H9 (cell line): ENCODE results near the gene TXNDC17. TPM values are rescaled to one million over a fixed set of nuclear protein-coding genes. Genes with fewer than 3 reads are reported as not detected.
A peak's percentile ranks its signal among the peaks of the same experiment; 100 is the strongest.

Experiments used
- DNase-seq: peaks from one replicate; pipeline ENCODE4 v3.0.0-alpha.2; 2017
- H2AFZ ChIP-seq: one replicate; pipeline ENCODE4 v1.6.1; 2013; ENCODE audit warnings: mild to moderate bottlenecking, low read length, control low read depth, moderate library complexity
- H2AK5ac ChIP-seq: 2 replicates; pipeline ENCODE4 v1.6.1; 2013; ENCODE audit warnings: low read length, control low read depth, mixed read lengths; ENCODE audit not compliant: insufficient read length
- H2BK120ac ChIP-seq: one replicate; pipeline ENCODE4 v1.6.1; 2013; ENCODE audit warnings: low read depth, mild to moderate bottlenecking, low read length, control low read depth, inconsistent platforms; ENCODE audit not compliant: poor library complexity, severe bottlenecking
- H2BK12ac ChIP-seq: 2 replicates; pipeline ENCODE4 v1.6.1; 2013; ENCODE audit warnings: low read length, control low read depth, mixed read lengths, low read depth; ENCODE audit not compliant: insufficient read length
- H2BK15ac ChIP-seq: 2 replicates; pipeline ENCODE4 v1.6.1; 2013; ENCODE audit warnings: low read depth, low read length, control low read depth
- H2BK20ac ChIP-seq: one replicate; pipeline ENCODE4 v1.6.1; 2013; ENCODE audit warnings: low read depth, mild to moderate bottlenecking, low read length, control low read depth, inconsistent platforms; ENCODE audit not compliant: poor library complexity, severe bottlenecking
- H2BK5ac ChIP-seq: 2 replicates; pipeline ENCODE4 v1.6.1; 2013; ENCODE audit warnings: low read length, control low read depth, mixed read lengths; ENCODE audit not compliant: insufficient read length
- H3K14ac ChIP-seq: 2 replicates; pipeline ENCODE4 v1.6.1; 2013; ENCODE audit warnings: low read length, control low read depth; ENCODE audit not compliant: insufficient read depth
- H3K18ac ChIP-seq: 2 replicates; pipeline ENCODE4 v1.6.1; 2013; ENCODE audit warnings: low read depth, mild to moderate bottlenecking, mixed read lengths, low read length, control low read depth; ENCODE audit not compliant: insufficient read length
- H3K23ac ChIP-seq: 2 replicates; pipeline ENCODE4 v1.6.1; 2013; ENCODE audit warnings: low read length, control low read depth, mixed read lengths, low read depth; ENCODE audit not compliant: insufficient read length
- H3K23me2 ChIP-seq: 2 replicates; pipeline ENCODE4 v1.6.1; 2013; ENCODE audit warnings: low read depth, mild to moderate bottlenecking, mixed read lengths, low read length, control low read depth; ENCODE audit not compliant: insufficient read length, poor library complexity, severe bottlenecking
- H3K27ac ChIP-seq: 2 replicates; pipeline ENCODE4 v1.5.1; 2013; ENCODE audit warnings: low read length, control low read depth, mixed read lengths, low read depth; ENCODE audit not compliant: insufficient read length
- H3K27me3 ChIP-seq: 2 replicates; pipeline ENCODE4 v1.6.1; 2013; ENCODE audit warnings: low read length, control low read depth, inconsistent platforms; ENCODE audit not compliant: insufficient read depth
- H3K4ac ChIP-seq: 2 replicates; pipeline ENCODE4 v1.6.1; 2013; ENCODE audit warnings: low read depth, mild to moderate bottlenecking, control low read depth, inconsistent platforms, low read length, moderate library complexity
- H3K4me1 ChIP-seq: 2 replicates; pipeline ENCODE4 v1.6.1; 2013; ENCODE audit warnings: low read length, control low read depth, inconsistent platforms; ENCODE audit not compliant: insufficient read depth
- H3K4me2 ChIP-seq: 2 replicates; pipeline ENCODE4 v1.6.1; 2013; ENCODE audit warnings: low read length, control low read depth, mixed read lengths; ENCODE audit not compliant: insufficient read length, insufficient read depth
- H3K56ac ChIP-seq: 2 replicates; pipeline ENCODE4 v1.6.1; 2013; ENCODE audit warnings: low read depth, mild to moderate bottlenecking, mixed read lengths, low read length, control low read depth; ENCODE audit not compliant: insufficient read length
- H3K79me1 ChIP-seq: 2 replicates; pipeline ENCODE4 v1.6.1; 2013; ENCODE audit warnings: low read depth, mild to moderate bottlenecking, moderate library complexity, low read length, control low read depth, inconsistent platforms; ENCODE audit not compliant: insufficient read depth, poor library complexity, severe bottlenecking
- H3K79me2 ChIP-seq: 2 replicates; pipeline ENCODE4 v1.6.1; 2013; ENCODE audit warnings: low read length, control low read depth, inconsistent platforms; ENCODE audit not compliant: insufficient read depth
- H3K9ac ChIP-seq: 2 replicates; pipeline ENCODE4 v1.6.1; 2013; ENCODE audit warnings: low read length, control low read depth, mixed read lengths; ENCODE audit not compliant: insufficient read length; ENCODE audit errors: extremely low read depth
- H3K9me3 ChIP-seq: one replicate; pipeline ENCODE4 v1.6.1; 2013; ENCODE audit warnings: low read depth, low read length, inconsistent platforms; ENCODE audit not compliant: control insufficient read depth
- H3T11ph ChIP-seq: one replicate; pipeline ENCODE4 v1.6.1; 2013; ENCODE audit warnings: mild to moderate bottlenecking, low read length, control low read depth, inconsistent platforms
- H4K20me1 ChIP-seq: one replicate; pipeline ENCODE4 v1.6.1; 2013; ENCODE audit not compliant: control insufficient read depth, insufficient read length, insufficient read depth
- H4K5ac ChIP-seq: 2 replicates; pipeline ENCODE4 v1.6.1; 2013; ENCODE audit warnings: low read depth, mild to moderate bottlenecking, mixed read lengths, low read length, control low read depth; ENCODE audit not compliant: insufficient read length
- H4K8ac ChIP-seq: replicated peaks from 2 replicates; pipeline ENCODE4 v1.6.1; 2013; ENCODE audit warnings: low read length, control low read depth, mixed read lengths, low read depth; ENCODE audit not compliant: insufficient read length
- H4K91ac ChIP-seq: 2 replicates; pipeline ENCODE4 v1.6.1; 2013; ENCODE audit warnings: low read depth, mild to moderate bottlenecking, moderate library complexity, mixed read lengths, low read length, control low read depth; ENCODE audit not compliant: insufficient read length
- H3K27ac Mint-ChIP-seq, 3 experiments: 2 replicates in 2 of 3; 3 replicates in 1 of 3; pipeline ENCODE4 v1.8.0; 2020 to 2021; ENCODE audit warnings: mixed read lengths in 3 of 3, mild to moderate bottlenecking in 1 of 3, moderate library complexity in 1 of 3
- H3K27me3 Mint-ChIP-seq: 2 replicates; pipeline ENCODE4 v1.8.0; 2021; ENCODE audit warnings: low read depth, mild to moderate bottlenecking, moderate library complexity, mixed read lengths
- H3K36me3 Mint-ChIP-seq, 3 experiments: 2 replicates in 2 of 3; 3 replicates in 1 of 3; pipeline ENCODE4 v1.8.0; 2020 to 2021; ENCODE audit warnings: low read depth in 3 of 3, mixed read lengths in 3 of 3; ENCODE audit not compliant: insufficient read depth in 1 of 3
- H3K4me1 Mint-ChIP-seq, 2 experiments: 2 replicates each; pipeline ENCODE4 v1.8.0; 2020; ENCODE audit warnings: mixed read lengths in 2 of 2
- H3K4me3 Mint-ChIP-seq, 2 experiments: 2 replicates in 1 of 2; 3 replicates in 1 of 2; pipeline ENCODE4 v1.8.0; 2020 to 2021; ENCODE audit warnings: mild to moderate bottlenecking in 2 of 2, mixed read lengths in 2 of 2, moderate library complexity in 1 of 2
- H3K9me3 Mint-ChIP-seq, 2 experiments: 2 replicates in 1 of 2; 3 replicates in 1 of 2; pipeline ENCODE4 v1.8.0; 2020; ENCODE audit warnings: mild to moderate bottlenecking in 2 of 2, mixed read lengths in 2 of 2, moderate library complexity in 1 of 2
- CTCF ChIP-seq: fragments of 200-600 bp; sonication (generic); conservative IDR thresholded peaks from 3 replicates; pipeline ENCODE4 v1.8.0; 2021; ENCODE audit warnings: antibody characterized with exemption, mild to moderate bottlenecking
- WGBS: extraction: QIAGEN DNeasy Blood & Tissue Kit; methylation state at CpG from one replicate; pipeline ENCODE4 v1.1.7; 2013; ENCODE audit warnings: missing lambda C conversion rate, low lambda C conversion rate, mixed read lengths; ENCODE audit not compliant: insufficient read length; ENCODE audit errors: extremely low coverage; 5-methylcytosine and 5-hydroxymethylcytosine counted together
- total RNA-seq: library from RNA; stranded (reverse); gene quantifications from 2 replicates; pipeline ENCODE4 v1.2.1, GENCODE V29; 2021

Gene TXNDC17
- total RNA-seq, 1 experiment from 2014 or later, result 170 TPM

GRCh38 chr17:6637458-6637840 is 3.4 kb upstream of the TXNDC17 start:
- Histone ChIP-seq H3K9ac (no peak overlapping the region), H2AK5ac (no peak overlapping the region), H3K4me2 (no peak overlapping the region), H2BK20ac (no peak overlapping the region), H2BK5ac (no peak overlapping the region), H2BK15ac (no peak overlapping the region), H3K56ac (no peak overlapping the region), H2BK12ac (no peak overlapping the region), H3K79me2 (peaks cover 2% of the 10 kb centered on the region; the same call in 1 of the 2 replicates), H2AFZ (no peak overlapping the region), H3K9me3 (no peaks in the 10 kb centered on the region), H3K23me2 (peaks cover 18% of the 10 kb centered on the region), H4K20me1 (no peaks in the 10 kb centered on the region), H3K79me1 (no peaks in the 10 kb centered on the region), H3K18ac (no peak overlapping the region), H4K91ac (no peak overlapping the region), H3T11ph (no peak overlapping the region), H3K23ac (no peak overlapping the region), H3K4me1 (no peaks in the 10 kb centered on the region), H3K27ac (no peak overlapping the region), H2BK120ac (no peak overlapping the region), H3K14ac (no peak overlapping the region), H4K5ac (no peak overlapping the region), H3K27me3 (no peaks in the 10 kb centered on the region), H3K4ac (no peak overlapping the region), H4K8ac (no peak overlapping the region)
- Mint-ChIP-seq H3K9me3 (no peaks in the 10 kb centered on the region), H3K27ac (peak overlapping the region in 1 of 3 experiments; percentile 73; a peak in 1 of 7 replicates), H3K27me3 (no peaks in the 10 kb centered on the region; the same call in 1 of the 2 replicates), H3K4me1 (peaks cover 15 to 18% of the 10 kb centered on the region in 2 experiments), H3K36me3 (peaks cover 21 to 29% (median 27%) of the 10 kb centered on the region in 3 experiments), H3K4me3 (no peak overlapping the region)
- WGBS, result no CpG with 5 or more reads among the region's 6 CpGs
- no peak for TF ChIP-seq CTCF
- no peak for DNase-seq
